ENCODE measurements around the gene RAB9A. TPM values are rescaled to one million over a fixed set of nuclear protein-coding genes. Genes with fewer than 3 reads are reported as not detected.

RAB9A gene
- total and polyA plus RNA-seq, 9 of the 15 experiments (the other 6 are each of a cell fraction or from before 2014, with no cell fraction given) = 13.5 to 20.8 (median 17.7) TPM

DNA sequence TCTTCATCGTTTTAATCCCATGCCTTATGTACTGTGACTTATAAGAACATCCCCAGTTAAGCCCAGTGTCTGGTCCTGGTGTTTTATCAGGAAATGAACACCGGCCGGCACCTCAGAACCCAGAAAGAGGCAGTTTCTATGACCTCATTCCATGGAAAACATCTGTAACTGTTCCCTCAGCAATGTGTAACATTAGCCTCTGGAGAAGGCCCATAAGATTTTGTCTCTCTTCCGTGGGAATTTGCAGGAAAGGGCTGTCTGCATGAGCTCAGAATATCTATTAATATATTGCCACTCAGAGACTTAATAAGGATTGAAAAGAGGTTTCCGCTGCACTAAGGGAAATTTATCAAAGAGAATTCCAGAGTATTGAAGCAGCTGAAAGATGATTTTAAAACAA is 39.1 kb upstream of the RAB9A start:
- no TSS peak for BruUV-seq (replicated peaks)
- H3K4me3 ChIP-seq = no peak overlapping the region
- 0 out of 4 replicates have a peak overlapping the region, but pooled peaks of 1 of the 2 experiments have one; percentile 3 for H3K9ac ChIP-seq (ENCODE audit: insufficient read depth in 1 of 2, low read depth in 2 of 2, low read length in 2 of 2)
- no peaks in the 10 kb centered on the region for H3K36me3 ChIP-seq (ENCODE audit: control insufficient read depth, insufficient read depth, low read length)
- no peaks in the 10 kb centered on the region for H3K9me1 ChIP-seq (ENCODE audit: control insufficient read depth, insufficient read depth, low read length)
- ChIA-PET CTCF (ENCODE audit: low intra/inter-chr PET ratio) (no interaction called here), POLR2A (interaction anchor here (1.4 kb wide), 1 partner anchor 47 kb away, joined by 3 read pairs; no protein-coding TSS in a partner anchor)
- peak in 1 of 4 experiments; percentile 29 for DNase-seq (ENCODE audit: extremely low read depth in 1 of 4, low spot score in 3 of 4)
- H3K79me2 ChIP-seq (ENCODE audit: control insufficient read depth, insufficient read depth, low read length) = peaks cover 12% of the 10 kb centered on the region
- H3K4me2 ChIP-seq (ENCODE audit: insufficient read depth, low read length) = no peak overlapping the region; the same call in 1 of the 2 replicates
- H2AFZ ChIP-seq (ENCODE audit: low read depth, low read length) = peak overlapping the region; percentile 76
- ATAC-seq = no peak
- intact Hi-C loops (cut with micrococcal nuclease) = loop anchor here (5.0 to 10.0 kb wide), 3 partner anchors 78 to 858 kb away; partner anchors contain the start of gene PRPS2
- no peak for FAIRE-seq
- H3K27ac ChIP-seq (ENCODE audit: extremely low read depth, low read depth, low read length) = peak overlapping the region; percentile 50; the same call in 2 of the 3 replicates
- no peaks in the 10 kb centered on the region for H4K20me1 ChIP-seq (replicated peaks; ENCODE audit: control insufficient read depth, insufficient read depth, low read length)
- 35% methylated on average over 5 of the region's 5 CpGs for whole genome bisulfite sequencing (ENCODE audit: insufficient coverage, low coverage, missing lambda C conversion rate)
- in situ Hi-C loops (cut with MboI) = loop anchor here (5.0 to 25.0 kb wide), 3 partner anchors 97 to 688 kb away; partner anchors contain the start of gene GEMIN8
- peaks cover 9% of the 10 kb centered on the region for H3K9me3 ChIP-seq (replicated peaks; ENCODE audit: control insufficient read depth, insufficient read depth, low read depth, low read length)
- H3K27me3 ChIP-seq (ENCODE audit: control insufficient read depth in 2 of 2, insufficient read depth in 2 of 2, low read length in 2 of 2) = no peaks in the 10 kb centered on the region
- peaks cover 18 to 57% of the 10 kb centered on the region in 2 experiments for H3K4me1 ChIP-seq (replicated peaks in 1 of 2; ENCODE audit: control insufficient read depth in 2 of 2, insufficient read depth in 2 of 2, low read length in 2 of 2)
- TF ChIP-seq TGIF2 (CRISPR knock-in tag; IDR thresholded peaks at IDR 0.05) (no peak), ZNF589 (CRISPR knock-in tag; IDR thresholded peaks at IDR 0.05; ENCODE audit: low read depth) (no peak), SIRT6 (IDR thresholded peaks at IDR 0.05; ENCODE audit: low read depth, low read length) (no peak), ZC3H11A (IDR thresholded peaks at IDR 0.05; ENCODE audit: low read depth, low read length) (no peak), NR2F6 (CRISPR knock-in tag; IDR thresholded peaks at IDR 0.05) (no peak), NR0B1 (IDR thresholded peaks at IDR 0.05; ENCODE audit: partially characterized antibody) (no peak), FOXP1 (CRISPR knock-in tag; IDR thresholded peaks at IDR 0.05) (no peak), SAFB (IDR thresholded peaks at IDR 0.05; ENCODE audit: borderline replicate concordance, low read depth, low read length) (no peak), CHCHD3 (CRISPR knock-in tag; IDR thresholded peaks at IDR 0.05) (no peak), POLR2AphosphoS2 (IDR thresholded peaks at IDR 0.05; ENCODE audit: low read length) (no peak), ZFP30 (CRISPR knock-in tag; IDR thresholded peaks at IDR 0.05; ENCODE audit: borderline replicate concordance) (no peak), STAT5A (IDR thresholded peaks at IDR 0.05; ENCODE audit: borderline replicate concordance, low read length) (no peak), CCAR2 (IDR thresholded peaks at IDR 0.05; ENCODE audit: low read depth, low read length) (no peak), JUNB (CRISPR knock-in tag; conservative IDR thresholded peaks at IDR 0.05) (no peak), ZNF3 (CRISPR knock-in tag; IDR thresholded peaks at IDR 0.05) (no peak), EZH2 (IDR thresholded peaks at IDR 0.05; ENCODE audit: borderline replicate concordance, low read depth, low read length) (no peak)
- TF ChIP-seq, protein P1, sequence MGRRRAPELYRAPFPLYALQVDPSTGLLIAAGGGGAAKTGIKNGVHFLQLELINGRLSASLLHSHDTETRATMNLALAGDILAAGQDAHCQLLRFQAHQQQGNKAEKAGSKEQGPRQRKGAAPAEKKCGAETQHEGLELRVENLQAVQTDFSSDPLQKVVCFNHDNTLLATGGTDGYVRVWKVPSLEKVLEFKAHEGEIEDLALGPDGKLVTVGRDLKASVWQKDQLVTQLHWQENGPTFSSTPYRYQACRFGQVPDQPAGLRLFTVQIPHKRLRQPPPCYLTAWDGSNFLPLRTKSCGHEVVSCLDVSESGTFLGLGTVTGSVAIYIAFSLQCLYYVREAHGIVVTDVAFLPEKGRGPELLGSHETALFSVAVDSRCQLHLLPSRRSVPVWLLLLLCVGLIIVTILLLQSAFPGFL (CRISPR knock-in tag; IDR thresholded peaks at IDR 0.05) = no peak
- TF ChIP-seq, protein P2, sequence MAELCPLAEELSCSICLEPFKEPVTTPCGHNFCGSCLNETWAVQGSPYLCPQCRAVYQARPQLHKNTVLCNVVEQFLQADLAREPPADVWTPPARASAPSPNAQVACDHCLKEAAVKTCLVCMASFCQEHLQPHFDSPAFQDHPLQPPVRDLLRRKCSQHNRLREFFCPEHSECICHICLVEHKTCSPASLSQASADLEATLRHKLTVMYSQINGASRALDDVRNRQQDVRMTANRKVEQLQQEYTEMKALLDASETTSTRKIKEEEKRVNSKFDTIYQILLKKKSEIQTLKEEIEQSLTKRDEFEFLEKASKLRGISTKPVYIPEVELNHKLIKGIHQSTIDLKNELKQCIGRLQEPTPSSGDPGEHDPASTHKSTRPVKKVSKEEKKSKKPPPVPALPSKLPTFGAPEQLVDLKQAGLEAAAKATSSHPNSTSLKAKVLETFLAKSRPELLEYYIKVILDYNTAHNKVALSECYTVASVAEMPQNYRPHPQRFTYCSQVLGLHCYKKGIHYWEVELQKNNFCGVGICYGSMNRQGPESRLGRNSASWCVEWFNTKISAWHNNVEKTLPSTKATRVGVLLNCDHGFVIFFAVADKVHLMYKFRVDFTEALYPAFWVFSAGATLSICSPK (IDR thresholded peaks at IDR 0.05; ENCODE audit: borderline replicate concordance) = no peak
